ENCODE measurements around the gene SNCA.
A peak's percentile ranks its signal among the peaks of the same experiment; 100 is the strongest.

SNCA gene

GRCh38 chr4:89704651-89705395 lies 132.1 kb downstream of the SNCA start:
- no peak for DNase-seq (ENCODE audit: low spot score)

- no peak for DNase-seq (ENCODE audit: low spot score)
Observed at GRCh38 chr4:89703829-89704590, 133.0 kb downstream of the SNCA start.

GRCh38 chr4:89700766-89701423 lies 136.1 kb downstream of the SNCA start:
- no peak for DNase-seq (ENCODE audit: low spot score)

- DNase-seq (ENCODE audit: low spot score), result no peak
Observed at GRCh38 chr4:89685690-89686089, 151.3 kb downstream of the SNCA start.

- no peak for DNase-seq (ENCODE audit: low spot score)
Observed at GRCh38 chr4:89685277-89685676, 151.7 kb downstream of the SNCA start.

GRCh38 chr4:89684536-89684935 lies 152.4 kb downstream of the SNCA start:
- DNase-seq (ENCODE audit: low spot score), result no peak

- peak; percentile 4 for DNase-seq (ENCODE audit: low spot score)
Observed at GRCh38 chr4:89682808-89683207, 154.2 kb downstream of the SNCA start.

GRCh38 chr4:89681671-89682070 lies 155.3 kb downstream of the SNCA start:
- no peak for DNase-seq (ENCODE audit: low spot score)

- no peak for DNase-seq (ENCODE audit: low spot score)
Observed at GRCh38 chr4:89681219-89681618, 155.7 kb downstream of the SNCA start.

GRCh38 chr4:89674876-89675459 lies 162.0 kb downstream of the SNCA start:
- peak; percentile 4 for DNase-seq (ENCODE audit: low spot score)
